Omental fat pad (tissue), 4 donors: ENCODE data around the gene NFKBIB. TPM values are rescaled to one million over a fixed set of nuclear protein-coding genes. Genes with fewer than 3 reads are reported as not detected.
"Not testable (repeated sequence)": the region's sequence is repeated elsewhere in the genome, so short reads cannot be mapped to it uniquely, and the experiment has no call there.

ENCODE experiments used
- ATAC-seq: fragments of 150-250 bp; one replicate; pipeline ENCODE4 v1.9.1; 2016; ENCODE audit warnings: mild to moderate bottlenecking, moderate library complexity; ENCODE audit not compliant: low FRiP score
- DNase-seq: peaks from one replicate; pipeline ENCODE4 v3.0.0-alpha.2; 2019; ENCODE audit warnings: low spot score
- total RNA-seq, 4 donors: library from RNA; depleted of rRNA; stranded (reverse); fragments of >200 nt; gene quantifications; one replicate each; pipeline ENCODE4 v1.1.0, GENCODE V29; 2016
- TF ChIP-seq, protein P1 (sequence below), 3 donors: fragments of 450-650 bp; IDR thresholded peaks; one replicate each; pipeline ENCODE4 v1.5.1; 2016 to 2017; ENCODE audit warnings: antibody characterized with exemption in 3 of 3, mild to moderate bottlenecking in 3 of 3, moderate library complexity in 2 of 3

Gene NFKBIB
- total RNA-seq, 4 donors from 2014 or later: 19.6 to 30.9 (median 22.7) TPM

DNA sequence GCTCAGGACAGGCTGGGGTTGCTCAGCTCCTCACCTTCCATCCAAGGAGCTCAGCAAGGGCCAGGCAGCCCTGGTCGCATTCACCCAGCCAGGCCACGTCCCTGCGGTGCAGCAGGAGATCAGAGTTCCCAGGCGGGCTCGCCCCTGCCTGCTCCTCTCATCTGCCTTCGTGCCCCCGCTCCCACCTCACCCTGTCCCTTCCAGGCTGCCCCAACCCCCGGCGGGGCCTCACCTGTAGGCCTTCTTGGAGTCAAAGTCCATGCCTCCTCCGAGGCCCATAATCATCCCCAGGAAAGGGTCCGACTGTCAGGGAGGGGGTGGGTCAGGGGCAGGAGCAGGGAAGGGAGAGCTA is 20.4 kb upstream of the NFKBIB start:
- ATAC-seq (no peak), DNase-seq (no peak)
- TF ChIP-seq, protein P1, sequence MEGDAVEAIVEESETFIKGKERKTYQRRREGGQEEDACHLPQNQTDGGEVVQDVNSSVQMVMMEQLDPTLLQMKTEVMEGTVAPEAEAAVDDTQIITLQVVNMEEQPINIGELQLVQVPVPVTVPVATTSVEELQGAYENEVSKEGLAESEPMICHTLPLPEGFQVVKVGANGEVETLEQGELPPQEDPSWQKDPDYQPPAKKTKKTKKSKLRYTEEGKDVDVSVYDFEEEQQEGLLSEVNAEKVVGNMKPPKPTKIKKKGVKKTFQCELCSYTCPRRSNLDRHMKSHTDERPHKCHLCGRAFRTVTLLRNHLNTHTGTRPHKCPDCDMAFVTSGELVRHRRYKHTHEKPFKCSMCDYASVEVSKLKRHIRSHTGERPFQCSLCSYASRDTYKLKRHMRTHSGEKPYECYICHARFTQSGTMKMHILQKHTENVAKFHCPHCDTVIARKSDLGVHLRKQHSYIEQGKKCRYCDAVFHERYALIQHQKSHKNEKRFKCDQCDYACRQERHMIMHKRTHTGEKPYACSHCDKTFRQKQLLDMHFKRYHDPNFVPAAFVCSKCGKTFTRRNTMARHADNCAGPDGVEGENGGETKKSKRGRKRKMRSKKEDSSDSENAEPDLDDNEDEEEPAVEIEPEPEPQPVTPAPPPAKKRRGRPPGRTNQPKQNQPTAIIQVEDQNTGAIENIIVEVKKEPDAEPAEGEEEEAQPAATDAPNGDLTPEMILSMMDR (IDR thresholded peaks at IDR 0.05): no peak

DNA sequence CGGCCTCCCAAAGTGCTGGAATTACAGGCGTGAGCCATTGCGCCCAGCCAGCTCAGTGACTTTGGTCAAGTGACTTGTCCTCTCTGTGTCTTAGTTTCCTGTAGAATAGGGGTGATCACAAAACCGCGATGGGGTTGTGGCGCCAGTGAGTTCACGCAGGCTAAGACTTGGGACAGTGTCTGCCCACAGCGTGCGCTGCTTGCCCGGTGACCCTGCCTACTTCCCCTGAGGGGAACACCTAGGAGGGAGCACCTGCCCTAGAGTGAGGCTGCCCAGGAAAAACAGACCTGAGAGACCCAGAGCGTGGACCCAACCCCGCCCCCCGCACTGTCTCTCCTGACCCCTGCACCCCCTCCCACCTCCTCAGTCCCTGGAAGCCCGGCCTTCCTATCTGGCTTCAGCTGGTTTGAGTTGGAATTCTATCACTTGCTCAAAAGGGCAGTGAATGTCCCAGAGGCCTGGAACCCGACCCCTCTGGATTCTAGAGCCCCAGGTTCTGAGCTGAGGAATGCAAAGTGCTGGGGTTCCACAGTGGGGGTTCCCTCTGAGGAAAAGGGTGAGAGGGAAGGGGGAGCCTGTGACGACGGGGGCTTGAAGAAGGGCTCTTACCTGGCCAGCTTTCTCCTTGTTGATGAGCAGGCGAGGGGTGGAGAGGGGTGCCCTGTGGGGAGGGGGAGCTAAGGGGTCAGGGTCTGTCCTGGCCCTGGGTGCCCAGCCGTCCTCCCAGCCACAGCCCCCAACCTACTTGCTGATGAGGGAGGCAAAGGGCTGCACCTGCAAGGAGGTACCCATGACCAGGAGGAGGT is 19.5 kb upstream of the NFKBIB start:
- ATAC-seq (no peak), DNase-seq (no peak)
- TF ChIP-seq, protein P1 (IDR thresholded peaks at IDR 0.05): no peak

DNA sequence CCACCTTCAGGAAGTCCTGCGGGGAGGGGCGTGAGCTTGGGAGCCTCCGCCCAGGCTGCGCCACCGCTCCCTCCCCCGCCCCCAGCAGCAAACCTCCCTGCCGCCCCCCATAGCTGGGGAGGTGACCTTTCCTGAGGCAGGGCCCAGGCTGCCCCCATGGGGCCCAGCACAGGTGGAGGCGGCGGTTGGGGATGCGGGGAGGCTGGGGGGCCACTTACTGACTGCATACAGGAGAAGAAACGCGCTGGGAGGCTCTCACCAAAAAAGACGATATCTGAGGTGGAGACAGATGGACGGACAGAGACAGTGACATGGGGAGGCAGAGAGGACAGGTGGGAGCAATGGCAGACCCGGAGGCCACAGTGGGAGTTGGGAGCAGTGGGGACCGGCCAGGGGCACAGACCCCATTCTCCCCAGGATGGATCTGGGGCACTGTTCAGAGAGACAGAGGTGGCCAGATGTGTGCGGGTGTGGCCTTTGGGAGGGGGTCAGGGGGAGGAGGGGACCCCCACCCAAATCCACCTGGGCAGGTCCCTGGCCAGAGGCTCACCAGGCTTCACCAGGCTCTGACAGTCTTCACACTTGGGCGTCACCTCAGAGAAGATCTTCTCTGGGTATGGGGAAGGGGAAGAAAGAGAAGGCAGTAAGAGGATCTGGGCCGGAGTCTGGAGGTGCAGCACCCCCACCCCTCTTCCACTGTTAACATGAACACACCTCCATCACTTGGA is 18.7 kb upstream of the NFKBIB start:
- no peak for ATAC-seq
- DNase-seq: no peak
- TF ChIP-seq, protein P1 (IDR thresholded peaks at IDR 0.05): no peak

DNA sequence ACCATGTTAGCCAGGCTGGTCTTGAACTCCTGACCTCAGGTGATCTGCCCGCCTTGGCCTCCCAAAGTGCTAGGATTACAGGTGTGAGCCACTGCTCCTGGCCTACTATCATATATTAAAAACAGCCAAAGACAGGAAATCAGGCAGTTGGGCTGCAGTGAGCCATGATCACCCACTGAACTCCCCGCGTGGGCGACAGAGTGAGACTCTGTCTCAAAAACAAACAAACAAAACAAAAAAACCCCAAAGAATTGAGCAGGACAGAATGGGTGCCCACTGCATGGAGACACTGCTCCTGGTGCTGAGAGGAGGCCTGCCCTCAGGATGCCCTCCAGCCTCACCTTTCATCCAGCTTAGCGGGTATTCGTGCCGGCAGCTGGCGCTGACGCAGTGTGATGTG is 16.5 kb upstream of the NFKBIB start:
- ATAC-seq (no peak), DNase-seq (no peak)
- TF ChIP-seq, protein P1 (IDR thresholded peaks at IDR 0.05): no peak

DNA sequence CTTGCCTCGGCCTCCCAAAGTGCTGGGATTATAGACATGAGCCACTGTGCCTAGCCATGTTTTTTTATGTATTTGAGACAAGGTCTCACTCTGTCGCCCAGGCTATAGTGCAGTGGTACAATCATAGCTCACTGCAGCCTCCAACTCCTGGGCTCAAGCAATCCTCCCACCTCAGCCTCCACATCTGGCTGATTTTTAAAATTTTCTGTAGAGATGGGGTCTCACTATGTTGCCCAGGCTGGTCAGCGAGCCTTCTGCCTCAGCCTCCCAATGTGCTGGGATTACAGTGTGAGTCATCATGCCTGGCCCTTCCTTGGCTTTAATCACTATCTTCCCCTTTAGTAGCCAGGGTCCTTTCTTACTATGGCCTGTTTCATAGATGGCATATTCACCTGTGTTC is 15.1 kb upstream of the NFKBIB start:
- ATAC-seq, DNase-seq: not testable (repeated sequence)

DNA sequence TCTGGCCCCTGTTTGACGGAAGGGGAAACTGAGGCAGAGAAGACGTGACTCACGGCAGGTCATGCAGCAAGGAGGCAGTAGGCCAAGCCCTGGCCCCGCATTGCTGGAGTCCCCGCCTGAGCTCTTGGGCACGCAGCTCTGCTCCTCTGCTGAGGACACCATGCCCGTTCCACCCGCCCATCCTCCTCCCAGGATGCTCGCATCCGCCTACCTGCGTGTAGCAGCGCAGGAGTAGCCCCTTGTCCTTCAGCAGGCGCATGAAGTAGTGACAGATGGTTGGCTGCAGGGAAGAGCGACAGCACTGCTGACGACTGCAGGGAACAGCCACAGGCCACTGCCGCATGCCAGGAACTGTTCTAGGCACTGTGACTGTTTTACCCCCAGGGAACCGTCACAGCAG is 10.9 kb upstream of the NFKBIB start:
- TF ChIP-seq, protein P1 (IDR thresholded peaks at IDR 0.05): no peak
- DNase-seq (no peak), ATAC-seq (peak; percentile 25)

DNA sequence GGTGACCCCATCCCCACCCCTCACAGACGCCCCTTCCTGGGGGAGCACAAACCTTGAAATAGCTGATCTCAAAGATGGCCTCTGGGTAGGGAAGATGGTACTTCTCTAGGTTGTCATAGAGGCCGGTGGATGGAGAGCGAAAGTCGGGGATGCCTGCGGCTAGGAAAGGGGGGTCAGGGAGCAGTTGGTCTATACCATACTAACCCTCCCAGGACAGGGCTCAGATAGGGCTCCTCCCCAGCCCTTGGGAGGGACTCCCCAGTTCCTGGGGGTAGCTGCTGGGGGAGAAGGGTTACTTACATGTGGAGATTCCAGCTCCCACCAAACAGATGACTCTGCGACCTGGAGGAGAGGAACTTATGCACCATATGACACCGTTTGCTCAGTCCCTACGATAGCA is 10.0 kb upstream of the NFKBIB start:
- ATAC-seq: no peak
- TF ChIP-seq, protein P1 (IDR thresholded peaks at IDR 0.05): no peak
- DNase-seq: no peak
